GM21360 (cell line): Measurements from ENCODE around the gene RMI2.

Source experiments
- ATAC-seq: cut with Tn5 transposase; IDR thresholded peaks from one replicate; pipeline ENCODE4 v1.9.1; 2021; ENCODE audit warnings: mild to moderate bottlenecking, moderate library complexity; ENCODE audit not compliant: unreplicated experiment

The RMI2 gene

GRCh38 chr16:11309895-11310633 lies 35.2 kb upstream of the RMI2 start:
- no peak for ATAC-seq

- ATAC-seq: no peak
Observed at GRCh38 chr16:11310634-11310977, 34.7 kb upstream of the RMI2 start.

DNA sequence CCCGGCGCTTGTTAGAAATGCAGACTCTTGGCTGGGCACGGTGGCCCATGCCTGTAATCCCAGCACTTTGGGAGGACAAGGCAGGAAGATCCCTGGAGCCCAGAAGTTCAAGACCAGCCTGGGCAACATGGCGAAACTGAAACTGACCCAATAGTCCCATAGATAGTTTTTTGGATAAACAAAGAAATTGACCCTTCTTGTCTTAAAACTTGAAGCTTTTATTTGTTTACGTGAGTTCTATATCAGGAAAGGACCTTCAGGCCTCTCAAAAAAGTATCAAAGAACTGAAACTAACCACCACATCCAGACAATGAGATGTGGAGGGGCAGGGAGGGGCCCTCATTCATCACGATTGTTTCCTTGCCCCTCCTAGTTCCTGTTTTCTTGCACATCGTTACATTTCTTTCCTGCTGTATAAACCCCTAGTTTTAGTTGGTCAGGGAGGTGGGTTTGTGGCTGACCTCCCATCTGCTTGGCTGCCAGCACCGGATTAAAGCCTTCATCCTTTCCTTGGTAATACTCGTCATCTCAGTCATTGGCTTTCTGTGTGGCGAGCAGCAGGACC lies 34.2 kb upstream of the RMI2 start:
- no peak for ATAC-seq

- ATAC-seq: no peak
Observed at GRCh38 chr16:11312718-11313492, 32.4 kb upstream of the RMI2 start.

DNA sequence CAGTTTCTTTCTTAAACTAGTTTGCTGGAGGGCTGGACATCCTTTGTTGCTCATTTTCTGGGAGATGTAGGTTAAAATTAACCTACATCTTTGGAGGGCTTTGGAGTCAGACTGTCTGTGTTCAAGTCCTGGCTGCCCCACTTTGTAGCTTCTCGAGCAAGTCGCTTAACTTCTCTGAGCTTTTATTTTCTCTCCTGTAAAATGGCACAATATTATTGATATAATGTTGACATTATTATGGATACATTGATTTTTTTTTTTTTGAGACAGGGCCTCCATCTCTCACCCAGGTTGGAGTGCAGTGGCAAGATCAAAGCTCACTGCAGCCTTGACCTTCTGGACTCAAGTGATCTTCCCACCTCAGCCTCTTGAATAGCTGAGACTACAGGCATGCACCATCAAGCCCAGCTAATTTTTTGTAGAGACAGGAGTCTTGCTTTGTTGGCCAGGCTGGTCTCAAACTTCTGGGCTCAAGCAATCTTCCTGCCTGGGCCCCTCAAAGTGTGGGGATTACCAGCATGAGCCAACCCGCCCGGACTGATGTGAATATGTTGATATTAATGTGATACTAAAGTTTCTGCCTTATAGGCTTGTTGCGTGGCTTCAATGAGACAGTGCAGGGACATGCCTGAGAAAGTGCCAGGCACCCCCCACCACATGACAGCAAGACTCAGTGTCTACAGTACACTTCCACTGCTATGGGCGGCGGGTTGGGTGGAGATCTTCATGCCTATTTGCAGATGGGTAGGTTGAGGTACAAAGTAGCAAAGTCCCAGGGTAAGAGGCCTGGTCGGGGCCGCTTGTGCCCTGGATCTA lies 31.6 kb upstream of the RMI2 start:
- ATAC-seq: no peak

GRCh38 chr16:11314309-11314894 lies 30.9 kb upstream of the RMI2 start:
- no peak for ATAC-seq

DNA sequence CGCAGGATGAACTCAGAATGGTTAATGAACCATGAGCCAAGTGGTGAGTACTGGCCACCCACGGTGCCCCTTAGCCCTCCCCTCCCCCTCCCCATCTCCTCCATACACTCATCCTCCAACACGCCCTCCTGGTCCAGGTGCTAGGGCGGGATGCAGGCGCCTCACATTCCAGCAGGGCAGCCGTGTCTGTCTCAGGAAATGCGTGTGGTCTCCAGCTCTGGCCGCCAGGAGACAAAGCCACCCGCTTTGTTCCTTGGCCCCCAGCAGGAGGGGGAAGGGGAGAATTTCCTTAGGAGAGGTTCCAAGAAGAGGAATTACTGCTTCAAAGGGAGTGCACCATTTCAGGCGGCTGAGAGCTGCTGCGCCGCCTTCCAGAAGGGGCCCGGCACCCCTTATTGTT lies 29.7 kb upstream of the RMI2 start:
- ATAC-seq: no peak

DNA sequence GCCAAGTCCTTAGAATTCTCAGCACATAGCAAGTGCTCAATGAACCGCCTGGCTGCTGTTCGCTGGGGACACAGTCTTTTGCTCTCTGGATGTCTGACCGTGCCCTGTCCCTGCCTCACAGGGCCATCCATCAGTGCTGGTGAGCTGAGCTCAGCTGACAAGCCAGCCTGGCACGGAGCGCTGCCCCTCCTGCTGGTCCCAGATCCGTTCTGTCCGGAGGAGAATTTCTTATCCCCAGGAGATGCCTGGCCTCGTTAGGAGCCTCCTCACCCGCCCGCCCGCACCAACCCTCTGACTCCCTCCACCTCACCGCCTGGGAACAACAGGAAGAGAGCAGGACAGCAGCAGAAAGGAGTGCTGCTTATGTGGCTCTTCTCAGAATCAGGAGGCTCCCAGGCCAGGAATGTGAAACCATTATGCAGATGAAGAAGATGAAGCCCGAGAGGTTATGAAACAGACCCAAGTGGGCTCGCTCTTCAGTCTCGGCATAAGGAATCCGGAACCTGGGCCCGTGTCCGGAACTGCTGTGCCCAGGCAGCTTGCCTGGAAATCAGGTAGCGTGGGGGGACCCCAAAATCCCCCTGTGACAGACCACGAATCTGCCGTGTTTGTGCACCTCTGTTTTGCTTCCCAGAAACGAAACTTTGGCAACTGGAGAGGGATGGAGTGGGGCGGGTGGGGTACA lies 28.8 kb upstream of the RMI2 start:
- ATAC-seq: no peak

- ATAC-seq: no peak
Observed at GRCh38 chr16:11318817-11319216, 26.4 kb upstream of the RMI2 start.

DNA sequence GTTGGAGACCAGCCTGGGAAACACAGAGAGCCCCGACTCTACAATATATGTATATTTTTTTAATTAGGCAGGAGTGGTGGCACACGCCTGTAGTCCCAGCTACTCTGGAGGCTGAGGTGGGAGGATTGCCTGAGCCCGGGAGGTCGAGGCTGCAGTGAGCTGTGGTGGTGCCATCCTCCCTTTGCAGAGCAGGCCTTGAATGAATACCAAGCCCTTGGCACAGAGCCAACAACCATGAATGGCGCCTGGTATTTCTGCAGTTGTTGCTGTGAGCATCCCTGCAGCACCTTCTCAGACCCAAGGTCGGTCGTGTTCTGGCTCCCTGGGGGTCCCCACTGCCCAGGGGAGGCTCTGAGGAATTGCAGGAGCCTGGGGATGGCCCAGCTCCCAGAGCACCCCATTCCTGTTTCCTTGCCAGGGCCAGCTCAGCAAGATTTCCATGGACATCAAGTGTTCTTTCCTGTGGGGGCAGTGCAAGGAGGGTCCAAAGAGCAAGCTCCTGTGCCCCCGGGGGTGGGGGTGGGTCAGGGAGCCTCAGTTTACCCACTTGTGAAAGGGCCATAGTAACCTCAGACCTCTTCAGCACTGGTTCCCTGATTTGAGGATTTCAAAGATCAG lies 25.6 kb upstream of the RMI2 start:
- no peak for ATAC-seq

DNA sequence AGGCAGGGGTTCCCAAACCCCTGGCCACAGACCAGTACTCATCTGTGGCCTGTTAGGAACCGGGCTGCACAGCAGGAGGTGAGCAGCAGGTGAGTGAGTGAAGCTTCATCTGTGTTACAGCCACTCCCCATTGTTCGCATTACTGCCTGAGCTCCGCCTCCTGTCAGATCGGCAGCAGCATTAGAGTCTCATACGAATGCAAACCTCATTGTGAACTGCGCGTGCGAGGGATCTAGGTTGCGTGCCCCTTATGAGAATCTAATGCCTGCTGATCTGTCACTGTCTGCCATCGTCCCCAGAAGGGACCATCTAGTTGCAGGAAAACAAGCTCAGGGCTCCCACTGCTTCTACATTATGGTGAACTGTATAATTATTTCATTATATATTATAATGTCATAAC lies 25.1 kb upstream of the RMI2 start:
- ATAC-seq: no peak

DNA sequence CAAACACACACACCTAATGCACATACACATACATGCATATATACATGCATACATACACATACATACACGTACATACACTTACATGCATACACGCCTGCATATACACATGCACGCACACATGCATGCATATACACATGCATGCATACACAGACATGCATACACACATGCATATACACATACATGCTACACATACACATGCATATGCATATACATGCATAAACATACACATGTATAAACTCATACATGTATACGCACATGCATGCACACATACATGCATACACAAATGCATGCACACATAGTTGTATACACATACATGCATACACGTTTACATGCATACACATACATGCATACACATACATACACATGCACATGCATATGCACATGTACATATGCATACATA lies 23.6 kb upstream of the RMI2 start:
- ATAC-seq: no peak

DNA sequence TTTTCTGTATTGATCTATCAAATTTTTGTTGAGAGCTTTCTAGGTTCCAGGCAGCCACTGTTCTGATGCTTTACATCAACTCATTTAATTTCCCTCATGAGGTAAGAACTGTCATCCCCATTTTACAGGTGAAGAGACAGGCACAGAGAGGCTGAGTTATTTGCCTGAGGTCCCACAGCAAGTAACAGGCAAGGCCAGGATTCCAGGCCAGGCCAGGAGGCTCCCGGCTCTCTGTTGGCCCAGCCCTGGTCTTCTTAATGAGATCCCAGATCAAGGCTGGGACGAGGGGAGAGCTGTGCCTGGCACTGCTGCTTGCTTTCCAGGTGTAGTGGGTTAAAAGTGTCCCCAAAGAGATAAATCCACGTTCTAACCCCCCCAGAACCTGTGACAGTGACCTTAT lies 22.4 kb upstream of the RMI2 start:
- no peak for ATAC-seq

DNA sequence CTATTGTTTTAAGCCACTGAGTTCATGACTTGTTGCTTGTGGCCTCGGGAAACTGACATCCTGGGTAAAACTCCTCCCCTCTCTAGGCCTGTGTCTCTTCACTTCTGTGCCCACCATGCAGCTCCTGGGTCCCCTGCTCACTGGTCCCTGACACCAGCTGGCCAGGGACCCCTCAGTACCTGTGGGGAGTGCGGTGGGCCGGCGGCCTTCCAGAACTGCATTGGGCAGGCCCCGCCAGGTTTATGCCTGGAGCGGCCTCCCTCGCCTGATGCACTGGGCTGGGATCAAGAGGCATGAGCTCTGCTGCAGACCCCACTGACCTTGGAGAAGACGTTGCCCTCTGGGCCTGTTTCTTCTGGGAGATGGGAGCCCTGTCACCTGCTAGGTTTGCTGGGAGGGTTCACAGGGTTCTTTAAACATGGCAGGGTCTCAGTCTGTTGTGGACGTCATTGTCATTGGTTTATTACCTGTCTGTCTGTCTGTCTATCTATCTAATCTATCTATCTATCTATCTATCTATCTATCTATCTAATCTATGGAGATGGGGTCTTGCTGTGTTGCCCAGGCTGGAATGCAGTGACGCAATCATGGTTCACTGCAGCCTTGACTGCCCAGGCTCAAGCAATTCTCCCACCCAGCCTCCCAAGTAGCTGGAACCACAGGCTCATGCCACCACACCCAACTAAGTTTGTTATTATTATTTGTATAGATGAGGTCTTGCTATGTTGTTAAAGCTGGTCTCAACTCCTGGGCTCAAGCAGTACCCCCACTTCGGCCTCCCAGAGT lies 21.5 kb upstream of the RMI2 start:
- no peak for ATAC-seq

DNA sequence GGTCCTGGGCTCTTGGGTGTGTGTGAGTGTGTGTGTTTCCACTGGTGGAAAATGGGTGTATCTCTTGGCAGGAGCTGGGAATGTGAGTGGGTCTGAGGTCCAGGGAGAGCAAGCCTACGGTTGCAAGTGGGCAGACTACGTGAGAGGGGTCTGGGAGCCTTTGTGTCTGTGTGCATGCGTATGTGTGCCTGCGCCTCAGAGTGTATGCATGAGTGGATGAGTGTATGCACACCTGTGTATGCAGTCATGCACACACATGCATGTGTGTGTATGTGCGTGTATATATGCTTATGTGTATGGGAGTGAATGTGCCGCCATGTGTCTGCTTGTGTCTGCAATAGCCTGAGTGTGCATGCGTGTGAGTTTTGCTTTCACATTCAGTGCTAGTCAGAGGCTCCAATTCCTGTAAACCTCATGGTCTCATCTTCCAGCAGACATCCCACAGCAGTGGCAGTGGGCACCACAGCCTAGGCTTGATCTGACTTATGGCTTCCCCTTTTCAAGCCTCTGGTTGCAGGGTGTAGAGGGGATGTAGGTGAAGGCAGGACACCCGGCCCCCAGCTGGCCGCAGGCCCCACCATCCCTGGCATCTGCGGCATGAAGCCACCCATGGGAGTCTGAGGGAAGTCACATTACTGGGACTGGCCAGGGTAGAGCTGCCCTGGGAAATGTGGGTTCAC lies 19.7 kb upstream of the RMI2 start:
- no peak for ATAC-seq

DNA sequence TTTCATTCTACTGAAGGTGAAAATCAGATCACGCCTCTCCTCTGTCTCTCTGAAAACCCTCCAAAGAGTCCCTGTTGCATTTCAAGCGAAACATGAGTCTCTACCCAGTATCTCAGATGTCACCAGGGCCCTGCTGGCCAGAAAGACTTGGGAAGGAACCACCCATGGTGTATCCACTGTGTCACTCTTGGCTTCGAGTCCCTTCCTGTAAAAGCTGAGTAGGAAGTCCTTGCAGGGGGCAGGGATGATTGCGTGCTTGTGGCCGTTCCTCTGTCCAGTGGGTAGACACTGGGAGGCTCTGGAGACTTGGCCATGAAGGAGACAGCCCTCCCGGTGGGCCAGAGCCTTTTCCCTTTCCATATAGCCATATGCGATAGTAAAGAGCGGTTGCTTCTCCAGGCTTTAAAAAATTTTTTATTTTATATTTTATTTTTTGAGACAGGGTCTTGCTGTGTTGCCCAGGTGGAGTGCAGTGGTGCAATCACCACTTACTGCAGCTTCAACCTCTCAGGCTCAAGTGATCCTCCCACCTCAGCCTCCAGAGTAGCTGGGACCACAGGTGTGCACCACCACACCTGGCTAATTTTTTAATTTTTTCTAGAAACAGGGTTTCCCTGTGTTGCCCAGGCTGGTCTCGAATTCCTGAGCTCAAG lies 19.0 kb upstream of the RMI2 start:
- ATAC-seq: no peak

DNA sequence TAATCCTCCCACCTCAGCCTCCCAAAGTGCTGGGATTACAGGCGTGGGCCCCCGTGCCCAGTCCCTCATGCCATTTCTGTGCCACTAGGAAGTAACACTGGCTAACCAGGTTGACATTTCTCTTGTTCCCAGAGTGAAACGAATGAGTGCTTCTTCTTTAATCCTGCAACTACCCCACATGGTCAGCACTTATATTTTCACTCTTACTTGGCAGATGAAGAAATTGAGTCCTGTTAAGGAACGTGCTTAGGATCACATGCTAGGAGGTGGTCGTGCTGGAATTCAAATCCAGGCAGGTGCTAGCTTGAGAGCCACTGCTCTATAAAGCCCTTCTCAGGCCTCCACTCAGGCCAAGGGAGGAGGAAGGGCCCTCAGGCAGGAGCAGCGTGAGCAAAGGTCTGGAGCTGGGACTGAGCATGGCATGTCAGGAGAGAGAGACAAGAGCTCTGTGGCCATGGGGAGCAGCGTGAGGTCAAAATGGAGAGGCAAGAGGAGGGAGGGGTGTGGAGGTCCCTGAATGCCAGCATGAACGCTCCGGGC lies 18.5 kb upstream of the RMI2 start:
- no peak for ATAC-seq
